GM19324 (cell line): ENCODE results near the gene ARHGEF4.
A peak's percentile ranks its signal among the peaks of the same experiment; 100 is the strongest.

Source experiments
- ATAC-seq: cut with Tn5 transposase; IDR thresholded peaks from one replicate; pipeline ENCODE4 v1.9.1; 2021; ENCODE audit warnings: mild to moderate bottlenecking, moderate library complexity; ENCODE audit not compliant: unreplicated experiment, low FRiP score

ARHGEF4 gene

DNA sequence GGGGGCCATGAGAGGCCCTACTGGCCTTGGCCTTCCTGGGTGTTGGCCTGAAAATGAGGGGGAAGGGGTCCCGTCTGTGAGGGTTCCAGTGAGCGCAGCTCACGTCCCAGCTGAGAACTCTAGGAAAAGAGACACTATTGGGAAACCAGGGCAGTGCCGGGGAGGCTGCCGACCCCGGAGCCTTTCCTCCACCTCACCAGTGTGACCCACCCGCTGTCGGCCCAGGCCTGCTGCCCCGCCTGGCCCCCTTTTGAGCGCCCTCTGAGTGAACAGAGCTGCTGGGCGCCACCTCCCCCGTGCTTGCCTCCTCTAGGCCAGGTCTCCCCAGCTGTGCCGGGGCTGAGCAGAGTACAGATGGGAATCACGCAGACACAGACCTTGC is 17.5 kb upstream of the ARHGEF4 start:
- ATAC-seq = no peak

DNA sequence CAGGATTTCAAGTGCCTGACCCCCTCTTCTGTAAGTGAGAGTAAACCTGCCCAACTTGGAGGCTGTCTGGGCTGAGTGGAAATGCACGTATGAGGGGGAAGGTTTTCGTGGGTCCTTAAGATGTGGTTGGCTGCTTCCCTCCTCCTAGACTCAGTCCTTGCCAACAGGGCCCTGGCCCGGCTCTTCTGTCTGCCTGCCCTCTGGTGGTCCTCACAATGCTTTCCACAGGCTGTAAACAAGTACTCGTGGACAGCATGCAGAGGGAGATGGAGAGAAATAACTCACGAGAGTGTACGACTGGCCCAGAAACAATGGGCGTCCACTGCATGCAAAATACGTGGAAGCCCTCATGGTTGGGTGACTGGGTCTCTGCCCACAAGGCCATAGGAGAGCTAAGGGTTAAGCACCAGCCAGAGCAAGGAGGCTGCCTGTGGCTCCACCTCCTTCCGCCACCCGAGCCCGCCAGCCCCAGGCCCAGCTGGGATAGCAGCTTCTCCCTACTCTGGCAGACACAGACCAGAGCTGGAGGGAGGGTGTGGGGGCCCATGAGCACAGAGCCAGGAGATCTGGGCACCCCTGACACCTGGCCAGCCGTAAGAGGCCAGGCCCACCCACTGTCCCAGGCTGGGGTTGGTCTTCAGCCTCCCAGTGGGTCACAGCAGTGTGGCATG is 17.0 kb upstream of the ARHGEF4 start:
- ATAC-seq = no peak

DNA sequence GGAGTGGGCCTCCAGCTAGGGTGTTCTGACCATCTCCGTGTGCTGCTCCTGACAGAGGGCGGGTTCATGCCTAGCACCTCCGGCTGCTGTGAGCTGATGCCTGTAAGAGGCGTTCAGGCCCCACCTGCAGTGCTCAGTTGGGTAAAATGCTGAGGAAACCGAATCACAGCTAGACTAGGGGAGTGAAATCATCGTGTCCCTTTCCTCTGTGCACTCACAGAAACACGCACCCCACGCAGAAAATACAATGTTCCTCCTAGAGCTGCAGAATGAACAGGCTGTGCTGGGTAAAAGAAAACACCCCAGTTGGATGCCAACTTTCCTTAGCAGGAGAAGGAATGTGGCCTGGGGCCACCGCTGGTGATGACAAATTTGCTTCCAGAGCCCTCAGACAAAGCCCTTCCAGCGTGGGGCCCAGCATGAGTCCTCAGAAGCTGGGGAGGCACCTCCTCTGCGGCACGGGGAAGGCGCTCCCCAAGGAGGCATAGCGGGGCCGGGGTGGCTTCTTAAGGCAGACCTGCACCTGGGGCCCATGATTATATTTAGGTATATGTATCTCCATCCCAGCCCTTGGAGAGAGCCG is 16.3 kb upstream of the ARHGEF4 start:
- ATAC-seq = no peak

DNA sequence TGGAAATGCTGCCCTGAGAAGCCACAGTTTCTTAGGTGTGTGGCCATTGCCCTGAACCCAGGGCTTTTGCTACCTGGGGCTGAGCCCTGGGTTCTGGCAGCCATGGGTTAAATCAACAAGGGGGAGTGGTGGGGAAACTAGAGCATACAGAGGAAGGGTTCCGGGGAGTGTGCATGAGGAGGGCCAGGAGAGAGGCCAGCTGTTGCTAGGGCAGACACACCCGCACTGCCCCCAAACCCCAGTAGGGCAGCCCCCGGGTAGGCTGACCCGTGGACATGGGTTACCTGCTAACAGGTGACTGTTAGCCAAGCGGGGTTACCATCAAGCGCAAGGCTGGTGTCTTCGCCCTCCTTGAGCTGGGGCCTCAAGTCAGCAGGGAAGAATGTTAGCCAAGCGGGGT is 14.8 kb upstream of the ARHGEF4 start:
- ATAC-seq = no peak

DNA sequence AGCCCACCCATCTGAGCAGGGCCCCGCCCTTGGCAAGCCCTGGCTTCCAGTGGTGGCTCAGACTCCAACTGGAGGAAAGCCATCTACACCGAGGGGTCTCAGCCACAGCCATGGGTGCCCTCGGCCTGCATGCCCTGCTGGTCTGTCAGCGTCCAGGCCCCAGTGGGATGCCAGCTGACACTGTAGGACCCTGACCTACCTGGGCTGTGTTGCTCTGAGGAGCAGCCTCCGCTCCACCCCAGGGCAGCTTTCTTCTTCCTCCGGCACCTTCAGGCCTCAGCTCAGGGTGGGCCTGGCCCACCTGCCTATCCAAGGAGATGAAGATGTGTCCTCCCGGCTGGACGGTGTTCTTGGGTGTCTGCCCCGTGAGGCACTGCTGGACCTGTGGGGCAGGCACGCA is 13.9 kb upstream of the ARHGEF4 start:
- no peak for ATAC-seq

DNA sequence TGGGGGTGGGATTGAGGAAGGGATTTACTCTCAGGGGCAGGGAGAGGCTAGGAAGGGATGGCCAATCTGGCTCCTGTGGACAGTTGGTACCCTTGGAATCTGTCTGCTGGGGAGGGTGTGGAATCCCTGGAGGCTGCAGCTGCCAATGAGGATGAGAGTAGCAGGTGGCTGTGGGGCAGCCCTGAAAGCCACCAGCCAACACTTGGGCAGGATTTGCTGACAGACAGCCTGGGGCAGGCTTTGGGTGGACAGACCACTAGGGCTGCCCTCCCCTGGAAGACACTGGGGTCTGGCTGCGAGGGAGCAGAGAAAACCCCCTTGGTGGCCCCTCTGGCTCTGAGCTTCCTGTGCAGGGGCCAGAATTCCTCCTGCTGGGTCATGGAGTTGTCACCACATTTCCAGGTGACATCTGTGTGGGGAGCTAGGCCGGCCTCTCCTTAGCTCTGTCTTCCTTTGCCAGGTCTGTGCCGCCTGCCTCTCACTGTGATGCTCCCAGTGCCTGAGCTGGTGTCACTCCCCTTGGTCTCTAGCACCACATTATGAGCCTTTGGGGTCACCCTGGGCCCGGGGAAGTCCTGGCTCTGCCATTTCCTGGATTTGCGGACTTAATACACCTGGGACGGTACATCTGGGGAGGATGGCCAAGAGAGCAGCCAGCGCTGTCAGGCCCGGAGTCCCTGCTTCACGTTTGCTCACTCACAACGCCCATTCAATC is 13.4 kb upstream of the ARHGEF4 start:
- no peak for ATAC-seq

DNA sequence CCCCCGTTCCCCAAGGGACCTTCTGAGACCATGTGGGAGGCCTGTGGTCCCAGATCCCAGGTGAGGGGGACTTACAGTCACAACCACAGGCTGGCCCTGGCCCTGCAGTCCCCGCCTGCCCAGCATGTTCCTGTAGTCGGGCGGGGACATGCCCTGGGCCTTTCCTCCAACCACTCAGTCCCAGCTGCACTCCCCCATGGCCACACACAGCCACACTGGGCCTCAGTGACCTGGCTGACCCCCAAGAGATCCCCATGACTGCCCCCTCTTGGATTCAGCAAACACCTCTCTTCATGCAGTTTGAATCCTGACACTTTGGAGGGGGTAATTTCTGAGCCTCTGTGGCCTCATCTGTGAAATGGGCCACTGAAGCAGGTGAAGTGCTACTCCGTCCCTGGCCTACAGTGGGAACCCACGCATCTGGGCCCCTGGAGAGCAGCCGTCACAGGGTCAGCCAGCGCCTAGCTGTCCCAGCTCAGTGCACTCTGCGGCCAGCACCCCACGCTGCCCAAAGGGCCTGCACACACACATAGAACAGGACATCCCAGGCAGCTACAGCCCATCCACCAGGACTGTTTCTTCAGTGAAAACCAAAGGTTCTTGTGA is 12.7 kb upstream of the ARHGEF4 start:
- peak; percentile 15 for ATAC-seq

DNA sequence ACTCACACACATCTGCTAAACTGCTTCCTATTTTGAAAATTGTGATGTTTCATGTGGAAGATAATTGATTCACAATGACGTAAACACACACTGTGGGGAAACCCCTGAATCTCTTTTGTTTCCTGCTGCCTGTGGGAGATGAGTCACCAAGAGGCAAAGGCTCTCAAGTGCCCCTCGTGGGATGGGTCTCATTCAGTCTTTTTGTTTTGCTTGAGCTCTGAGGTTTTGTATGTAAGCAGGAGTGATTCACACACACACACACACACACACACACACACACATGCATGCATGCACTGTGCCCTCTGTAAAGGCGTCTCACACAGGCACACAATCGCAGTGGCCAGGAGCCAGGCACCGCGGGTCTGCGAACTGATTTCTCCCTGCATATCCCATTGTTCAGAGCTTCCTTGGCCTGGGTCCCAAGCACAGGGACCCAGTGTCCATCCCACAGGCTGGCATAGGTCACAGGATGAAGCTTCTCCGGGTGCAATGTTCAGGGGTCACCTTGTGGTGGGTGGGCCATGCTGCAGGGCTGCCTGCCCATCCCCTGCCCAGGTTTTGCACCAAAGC is 12.1 kb upstream of the ARHGEF4 start:
- peak; percentile 59 for ATAC-seq

DNA sequence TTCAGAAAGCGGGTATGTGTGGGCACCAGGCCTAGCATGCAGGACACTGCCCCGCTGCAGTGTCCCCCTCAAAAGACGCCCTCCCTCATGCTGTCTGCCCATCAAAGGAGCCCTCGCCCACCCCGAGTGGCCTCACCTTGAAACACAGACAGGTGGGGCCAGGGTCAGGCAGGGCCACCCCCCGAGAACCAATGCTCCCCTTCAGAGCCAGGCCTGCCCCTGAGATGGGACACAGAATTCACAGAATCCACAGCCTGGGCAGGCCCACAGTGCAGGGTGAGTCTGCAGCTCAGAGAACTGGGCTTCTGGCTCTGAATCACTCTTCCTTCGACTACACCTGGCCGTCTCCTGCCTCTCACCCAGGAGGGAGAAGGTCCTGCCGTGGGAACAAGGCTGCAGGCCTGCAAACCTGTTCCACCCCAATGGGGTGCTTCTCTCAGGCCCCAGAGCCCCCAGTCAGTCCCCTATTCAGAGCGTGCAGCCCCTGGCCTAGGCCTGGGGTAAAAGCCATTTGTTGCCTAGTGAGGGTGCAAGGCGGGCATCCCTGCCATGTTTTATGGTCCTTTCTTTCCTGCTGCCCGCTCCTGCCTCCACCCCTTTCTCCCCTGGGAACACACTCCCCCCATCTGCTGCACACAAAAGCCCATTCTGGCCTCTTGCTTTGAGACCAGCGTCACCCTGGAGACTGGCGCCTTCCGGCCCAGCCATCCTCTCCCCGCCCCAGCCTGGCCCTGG is 11.3 kb upstream of the ARHGEF4 start:
- no peak for ATAC-seq

DNA sequence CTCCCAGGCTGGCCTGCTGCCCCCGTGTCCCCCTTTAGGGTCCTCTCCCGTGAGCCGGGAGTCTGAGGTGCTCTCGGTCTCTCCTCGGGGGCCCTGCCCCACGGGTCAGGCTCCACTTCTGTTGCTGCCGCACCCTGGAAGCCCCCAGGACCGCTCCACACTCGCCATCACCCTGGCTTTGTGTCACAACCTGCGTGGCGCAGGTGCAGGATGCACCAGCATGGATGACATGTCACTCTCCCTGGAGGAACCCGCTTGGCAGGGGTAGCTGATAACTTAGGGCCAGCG is 10.8 kb upstream of the ARHGEF4 start:
- no peak for ATAC-seq

DNA sequence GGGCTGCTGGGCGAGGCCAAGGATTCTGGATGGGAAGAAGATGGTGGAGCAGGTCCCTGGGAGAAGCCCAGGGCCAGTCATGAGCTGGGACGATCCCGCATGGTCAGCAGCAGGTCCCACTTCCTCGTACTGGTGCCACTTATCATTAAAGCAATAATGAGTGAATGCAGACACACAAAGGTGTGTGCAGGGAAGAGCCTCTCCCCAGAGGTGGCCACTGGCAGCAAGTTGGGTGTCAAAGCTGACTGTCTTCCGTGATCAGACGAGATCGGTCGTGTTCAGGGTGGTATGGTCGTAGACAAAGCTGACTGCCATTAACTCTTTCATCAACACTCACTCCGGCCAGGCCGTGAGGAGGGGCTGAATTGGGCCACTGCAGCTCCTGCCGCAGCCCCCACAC is 10.3 kb upstream of the ARHGEF4 start:
- ATAC-seq = no peak

DNA sequence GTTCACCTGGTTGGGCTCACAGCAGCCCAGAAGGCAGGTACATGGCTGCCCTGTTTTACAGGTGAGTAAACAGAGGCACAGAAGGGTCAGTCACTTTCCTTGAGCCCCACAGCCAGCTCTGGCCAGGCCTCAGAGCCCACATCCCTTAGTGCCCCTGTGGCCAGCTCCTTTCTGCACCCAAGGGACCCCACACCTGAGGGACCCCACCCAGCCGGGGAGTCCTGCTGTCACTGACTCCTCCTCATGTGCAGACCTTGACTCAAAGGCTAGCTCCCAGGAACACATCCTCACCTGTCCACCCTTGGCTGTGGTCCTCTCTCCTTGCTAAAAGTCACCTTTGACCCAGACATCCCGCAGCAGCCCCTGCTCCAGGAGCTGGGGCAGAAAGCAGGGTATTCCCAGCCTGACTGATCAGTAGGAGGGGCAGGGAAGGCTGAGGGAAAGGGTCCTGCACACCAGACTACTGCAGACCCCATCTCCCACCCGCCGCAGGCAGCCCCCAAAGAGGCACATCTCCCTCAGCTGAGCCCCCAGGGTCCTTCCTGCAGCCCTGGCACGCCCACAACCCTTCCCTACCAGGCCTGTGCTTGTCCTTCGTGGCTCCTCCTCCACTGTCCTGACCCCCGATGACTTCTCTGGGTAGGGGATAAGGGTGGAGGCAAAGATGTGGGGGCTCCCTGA is 9.8 kb upstream of the ARHGEF4 start:
- no peak for ATAC-seq

DNA sequence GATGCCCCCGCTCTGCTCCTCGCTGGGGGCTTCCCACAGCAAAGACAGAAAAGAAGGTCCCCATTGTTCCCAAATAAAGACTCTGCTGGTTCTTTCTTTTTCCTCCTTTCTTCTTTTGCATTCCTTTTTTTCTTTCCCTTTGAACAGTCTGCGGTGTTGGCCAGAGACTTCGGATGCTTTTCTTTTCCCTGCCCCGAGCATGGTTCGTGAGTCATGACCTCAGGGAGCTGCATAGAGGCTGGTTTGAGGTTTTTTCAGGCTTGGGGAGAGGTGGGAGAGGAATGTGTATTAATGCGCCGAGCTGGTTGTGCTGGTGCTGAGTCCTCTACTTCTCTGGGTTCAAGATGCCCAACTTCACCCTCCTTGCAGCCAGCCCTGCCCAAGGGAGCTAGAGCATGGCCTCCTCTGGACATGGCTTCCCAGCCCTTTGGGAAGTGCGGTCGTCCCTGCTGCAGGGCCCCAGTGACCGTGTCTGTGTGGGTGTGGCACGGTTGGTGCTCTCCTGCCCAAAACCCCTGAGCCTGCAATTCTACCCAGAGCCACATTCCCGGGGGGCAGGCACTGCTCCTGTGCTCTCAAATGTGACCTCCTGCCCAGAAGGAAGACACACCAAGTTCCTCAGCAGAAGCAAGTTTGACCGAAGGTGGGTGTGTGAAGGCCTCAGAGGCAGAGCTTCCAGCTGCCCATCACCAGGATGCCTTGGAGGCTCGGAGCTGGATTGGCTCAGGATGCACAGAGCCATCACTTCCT is 9.0 kb upstream of the ARHGEF4 start:
- ATAC-seq = no peak

DNA sequence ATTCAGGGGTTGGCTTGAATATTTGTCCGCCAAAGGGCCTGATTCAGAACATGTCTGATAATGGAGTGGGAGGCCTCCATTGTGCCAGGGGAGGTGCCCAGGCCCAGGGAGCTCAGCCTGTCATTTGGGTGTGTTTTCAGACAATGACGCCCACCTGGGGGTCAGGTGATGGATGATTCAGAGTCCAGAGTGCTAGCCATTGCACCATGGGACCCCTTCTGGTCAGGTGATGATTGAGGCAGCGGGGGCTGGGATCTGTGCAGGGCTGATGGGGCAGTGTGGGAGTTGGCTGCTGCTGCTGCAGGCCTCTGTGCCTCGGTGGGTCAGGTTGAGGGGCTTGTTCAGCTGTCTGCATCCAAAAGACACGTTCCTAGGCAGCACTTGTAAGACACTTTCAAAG is 8.3 kb upstream of the ARHGEF4 start:
- no peak for ATAC-seq

DNA sequence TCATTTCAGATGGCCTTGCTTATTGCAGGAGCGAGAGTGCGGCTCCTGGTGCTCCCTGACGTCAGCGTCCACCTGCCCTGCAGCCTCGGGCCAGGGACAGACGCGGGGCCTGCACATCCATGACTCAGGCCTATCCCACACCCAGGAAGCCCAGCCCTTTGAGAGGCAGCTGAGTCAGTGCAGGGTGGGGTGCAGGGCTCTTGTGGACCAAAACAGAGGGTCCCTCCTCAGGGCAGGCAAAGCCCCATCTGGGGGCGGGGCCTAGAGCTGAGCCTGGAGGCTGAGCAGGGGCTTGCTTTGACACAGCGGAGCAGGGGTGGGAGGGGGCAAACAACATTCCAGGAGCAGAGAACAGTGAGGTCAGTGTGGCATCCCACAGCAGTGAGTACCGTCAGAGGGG is 7.7 kb upstream of the ARHGEF4 start:
- no peak for ATAC-seq

DNA sequence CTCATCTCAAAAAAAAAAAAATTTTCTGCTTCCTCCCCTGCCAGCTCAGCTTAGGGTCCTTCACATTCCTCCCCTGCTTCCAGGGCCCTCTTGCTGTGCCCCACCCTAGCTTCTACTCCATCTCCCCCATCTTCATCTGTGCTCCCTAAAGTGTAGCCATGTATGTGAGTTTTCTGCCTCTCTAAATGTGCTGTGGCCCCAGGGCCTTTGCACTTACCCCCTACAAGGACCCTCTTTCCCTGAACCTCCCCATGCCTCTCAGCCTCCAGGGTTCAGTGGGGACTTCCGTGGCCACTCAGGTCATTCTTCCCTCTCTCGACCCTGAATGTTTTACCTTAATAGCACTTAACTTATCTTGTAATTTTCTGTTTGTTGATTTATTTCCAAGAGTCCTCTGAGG is 6.2 kb upstream of the ARHGEF4 start:
- ATAC-seq = no peak

DNA sequence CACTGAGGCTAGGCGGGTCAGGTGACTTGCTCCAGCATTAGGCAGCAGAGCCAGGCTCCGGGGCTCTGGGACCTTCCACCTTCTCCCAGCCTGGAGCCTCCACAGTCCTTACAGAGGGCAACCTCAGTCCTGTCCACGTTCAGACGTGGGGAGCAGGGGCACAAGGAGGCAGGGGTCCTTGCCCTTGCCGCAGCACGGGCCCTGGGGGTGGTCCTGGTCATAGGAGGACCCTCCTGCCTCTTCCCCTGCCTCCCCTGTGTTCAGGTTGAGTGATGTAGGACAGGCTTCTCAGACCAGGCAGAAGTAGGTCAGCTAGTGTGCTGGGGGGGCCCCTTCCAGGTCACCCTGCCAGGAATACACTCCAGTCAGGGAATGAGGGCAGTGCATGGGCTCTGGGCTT is 5.4 kb upstream of the ARHGEF4 start:
- ATAC-seq = no peak

DNA sequence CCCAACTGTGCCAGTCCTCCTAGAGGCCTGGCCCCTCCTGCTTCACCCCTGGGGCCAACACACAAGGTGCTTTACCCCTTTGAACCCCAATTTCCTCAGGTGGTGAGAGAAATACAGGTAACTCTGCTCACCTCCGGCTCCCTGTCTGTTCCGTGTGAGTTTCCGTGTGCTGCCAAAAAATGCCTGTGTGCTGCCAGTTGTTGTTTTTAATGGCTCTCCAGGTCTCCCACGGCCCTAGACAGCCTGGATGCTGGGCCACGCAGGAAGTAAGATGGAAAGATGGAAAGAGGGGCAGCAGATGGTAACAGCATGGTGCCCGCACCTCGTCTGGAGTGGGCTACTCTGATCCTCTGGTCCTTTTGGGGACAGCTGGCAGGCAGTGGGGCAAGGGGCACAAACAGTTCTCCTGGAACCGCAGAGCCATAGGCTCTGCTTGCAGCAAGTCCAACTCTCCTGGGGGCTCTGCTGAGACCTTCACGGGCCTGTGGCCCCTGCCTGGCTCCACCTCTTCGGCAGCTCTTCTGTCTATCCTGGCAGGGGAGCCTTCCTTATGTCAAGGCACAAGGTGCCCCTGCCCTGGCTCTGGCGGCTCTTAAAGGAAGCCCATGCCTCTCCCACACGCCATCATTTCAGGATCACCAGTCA is 4.3 kb upstream of the ARHGEF4 start:
- ATAC-seq = no peak
